Sigmoid colon (tissue), 3 donors: ENCODE results near the gene AURKAIP1.

Experiments used
- POLR2A ChIP-seq, 2 donors: fragments of 450-650 bp; IDR thresholded peaks; one replicate each; pipeline ENCODE4 v1.6.1; 2016; ENCODE audit warnings: antibody characterized with exemption in 2 of 2, mild to moderate bottlenecking in 2 of 2, moderate library complexity in 2 of 2
- TF ChIP-seq, protein P1 (sequence below), 4 experiments: fragments of 450-650 bp in 3 of 4; fragments of 200-600 bp in 1 of 4; IDR thresholded peaks; one replicate each; pipeline ENCODE4 v1.5.1; 2016 to 2019; ENCODE audit warnings: antibody characterized with exemption in 4 of 4, mild to moderate bottlenecking in 3 of 4, moderate library complexity in 2 of 4

DNA sequence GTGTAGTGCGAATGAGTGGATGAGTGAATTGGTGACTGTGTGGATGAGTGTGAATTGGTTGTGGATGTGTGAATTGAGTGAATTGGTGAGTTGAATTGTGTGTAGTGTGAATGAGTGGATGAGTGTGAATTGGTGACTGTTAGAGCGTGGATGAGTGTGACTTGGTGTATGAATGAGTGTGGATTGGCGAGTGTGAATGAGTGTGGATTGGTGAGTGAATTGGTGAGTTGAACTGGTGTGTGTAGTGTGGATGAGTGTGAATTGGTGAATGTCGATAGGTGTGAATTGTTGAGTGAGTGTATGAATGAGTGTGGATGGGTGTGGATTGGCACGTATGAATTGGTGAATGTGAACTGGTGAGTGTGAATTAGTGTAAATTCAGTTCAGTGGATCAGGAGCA is 7.7 kb downstream of the AURKAIP1 start:
- TF ChIP-seq, protein P1, sequence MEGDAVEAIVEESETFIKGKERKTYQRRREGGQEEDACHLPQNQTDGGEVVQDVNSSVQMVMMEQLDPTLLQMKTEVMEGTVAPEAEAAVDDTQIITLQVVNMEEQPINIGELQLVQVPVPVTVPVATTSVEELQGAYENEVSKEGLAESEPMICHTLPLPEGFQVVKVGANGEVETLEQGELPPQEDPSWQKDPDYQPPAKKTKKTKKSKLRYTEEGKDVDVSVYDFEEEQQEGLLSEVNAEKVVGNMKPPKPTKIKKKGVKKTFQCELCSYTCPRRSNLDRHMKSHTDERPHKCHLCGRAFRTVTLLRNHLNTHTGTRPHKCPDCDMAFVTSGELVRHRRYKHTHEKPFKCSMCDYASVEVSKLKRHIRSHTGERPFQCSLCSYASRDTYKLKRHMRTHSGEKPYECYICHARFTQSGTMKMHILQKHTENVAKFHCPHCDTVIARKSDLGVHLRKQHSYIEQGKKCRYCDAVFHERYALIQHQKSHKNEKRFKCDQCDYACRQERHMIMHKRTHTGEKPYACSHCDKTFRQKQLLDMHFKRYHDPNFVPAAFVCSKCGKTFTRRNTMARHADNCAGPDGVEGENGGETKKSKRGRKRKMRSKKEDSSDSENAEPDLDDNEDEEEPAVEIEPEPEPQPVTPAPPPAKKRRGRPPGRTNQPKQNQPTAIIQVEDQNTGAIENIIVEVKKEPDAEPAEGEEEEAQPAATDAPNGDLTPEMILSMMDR (IDR thresholded peaks at IDR 0.05), result no peak
- TF ChIP-seq POLR2A (IDR thresholded peaks at IDR 0.05), result no peak
